ENCODE data around the gene SLC25A6. TPM values are rescaled to one million over a fixed set of nuclear protein-coding genes. Genes with fewer than 3 reads are reported as not detected.

SLC25A6 gene
- total RNA-seq, 1 experiment from 2014 or later = 553 TPM

DNA sequence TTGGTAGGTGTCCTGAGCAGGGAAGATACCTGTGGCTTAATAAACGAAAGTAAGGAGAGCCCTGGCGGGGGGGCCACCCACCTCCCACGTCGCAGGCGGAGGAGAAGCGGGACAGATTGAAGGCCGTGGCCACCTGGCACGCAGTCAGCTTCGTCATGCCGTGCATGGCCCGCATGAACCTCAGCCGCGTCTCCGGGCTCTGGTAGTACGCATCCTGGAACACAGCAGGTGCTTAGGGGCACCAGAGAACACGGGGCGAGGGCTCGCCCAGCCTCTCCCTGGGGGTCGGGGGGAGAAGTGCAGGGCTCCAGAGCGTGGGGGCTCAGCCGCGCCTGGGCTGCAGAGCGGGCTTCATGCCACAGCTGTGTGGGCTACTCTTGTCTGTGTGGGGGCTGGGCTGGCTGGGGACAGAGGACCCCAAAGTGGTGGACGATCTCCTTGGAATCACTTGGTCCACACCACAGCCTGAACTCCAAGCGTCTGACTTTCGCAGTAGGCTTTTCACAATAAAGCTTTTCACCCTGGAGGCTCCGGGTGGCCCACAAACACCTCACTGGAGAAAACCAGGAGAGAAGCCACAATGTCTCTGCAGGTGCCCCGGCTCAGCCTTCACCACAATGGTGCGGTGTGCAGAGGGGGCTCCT, 27.1 kb upstream of the SLC25A6 start:
- peaks cover 5% of the 10 kb centered on the region for H3K27me3 Mint-ChIP-seq (ENCODE audit: low read depth)
- no peak overlapping the region; the same call in 1 of the 2 replicates for H3K14ac ChIP-seq (ENCODE audit: insufficient read depth, low read length)
- H3K79me1 ChIP-seq (ENCODE audit: insufficient read depth, low read depth, low read length, poor library complexity, severe bottlenecking) = no peaks in the 10 kb centered on the region
- H3K27ac ChIP-seq (ENCODE audit: insufficient read length, low read depth, low read length) = no peak overlapping the region
- DNase-seq = no peak
- peaks cover 46 to 55% (median 49%) of the 10 kb centered on the region in 3 experiments for H3K36me3 Mint-ChIP-seq (ENCODE audit: insufficient read depth in 1 of 3, low read depth in 3 of 3)
- H2BK120ac ChIP-seq (ENCODE audit: low read depth, low read length, poor library complexity, severe bottlenecking) = no peak overlapping the region
- H4K91ac ChIP-seq (ENCODE audit: insufficient read length, low read depth, low read length) = no peak overlapping the region
- no peak overlapping the region for H2AFZ ChIP-seq (ENCODE audit: low read length)
- no peak overlapping the region for H3K23ac ChIP-seq (ENCODE audit: insufficient read length, low read depth, low read length)
- no peak overlapping the region for H3K4me3 Mint-ChIP-seq
- H2AK5ac ChIP-seq (ENCODE audit: insufficient read length, low read length) = no peak overlapping the region
- H3K4me1 ChIP-seq (ENCODE audit: insufficient read depth, low read length) = no peaks in the 10 kb centered on the region
- H3K4ac ChIP-seq (ENCODE audit: low read depth, low read length) = no peak overlapping the region
- H3K56ac ChIP-seq (ENCODE audit: insufficient read length, low read depth, low read length) = no peak overlapping the region
- WGBS (ENCODE audit: extremely low coverage, insufficient read length, low lambda C conversion rate) = no CpG with 5 or more reads among the region's 29 CpGs
- H2BK20ac ChIP-seq (ENCODE audit: low read depth, low read length, poor library complexity, severe bottlenecking) = no peak overlapping the region
- no peak overlapping the region for H3K18ac ChIP-seq (ENCODE audit: insufficient read length, low read depth, low read length)
- no peaks in the 10 kb centered on the region for H3K27me3 ChIP-seq (ENCODE audit: insufficient read depth, low read length)
- H3K4me2 ChIP-seq (ENCODE audit: insufficient read depth, insufficient read length, low read length) = no peak overlapping the region
- H3K9me3 Mint-ChIP-seq = peaks cover 23 to 26% of the 10 kb centered on the region in 2 experiments
- no peak overlapping the region for H2BK12ac ChIP-seq (ENCODE audit: insufficient read length, low read depth, low read length)
- no peak overlapping the region for H4K8ac ChIP-seq (replicated peaks; ENCODE audit: insufficient read length, low read depth, low read length)
- no peak overlapping the region for H4K5ac ChIP-seq (ENCODE audit: insufficient read length, low read depth, low read length)
- no peak overlapping the region for H3K27ac Mint-ChIP-seq
- H2BK15ac ChIP-seq (ENCODE audit: low read depth, low read length) = no peak overlapping the region
- H3K9ac ChIP-seq (ENCODE audit: extremely low read depth, insufficient read length, low read length) = no peak overlapping the region
- no peak overlapping the region for H3T11ph ChIP-seq (ENCODE audit: low read length)
- H4K20me1 ChIP-seq (ENCODE audit: control insufficient read depth, insufficient read depth, insufficient read length) = no peaks in the 10 kb centered on the region
- peaks cover 26% of the 10 kb centered on the region for H3K9me3 ChIP-seq (ENCODE audit: control insufficient read depth, low read depth, low read length)
- TF ChIP-seq, protein P1, sequence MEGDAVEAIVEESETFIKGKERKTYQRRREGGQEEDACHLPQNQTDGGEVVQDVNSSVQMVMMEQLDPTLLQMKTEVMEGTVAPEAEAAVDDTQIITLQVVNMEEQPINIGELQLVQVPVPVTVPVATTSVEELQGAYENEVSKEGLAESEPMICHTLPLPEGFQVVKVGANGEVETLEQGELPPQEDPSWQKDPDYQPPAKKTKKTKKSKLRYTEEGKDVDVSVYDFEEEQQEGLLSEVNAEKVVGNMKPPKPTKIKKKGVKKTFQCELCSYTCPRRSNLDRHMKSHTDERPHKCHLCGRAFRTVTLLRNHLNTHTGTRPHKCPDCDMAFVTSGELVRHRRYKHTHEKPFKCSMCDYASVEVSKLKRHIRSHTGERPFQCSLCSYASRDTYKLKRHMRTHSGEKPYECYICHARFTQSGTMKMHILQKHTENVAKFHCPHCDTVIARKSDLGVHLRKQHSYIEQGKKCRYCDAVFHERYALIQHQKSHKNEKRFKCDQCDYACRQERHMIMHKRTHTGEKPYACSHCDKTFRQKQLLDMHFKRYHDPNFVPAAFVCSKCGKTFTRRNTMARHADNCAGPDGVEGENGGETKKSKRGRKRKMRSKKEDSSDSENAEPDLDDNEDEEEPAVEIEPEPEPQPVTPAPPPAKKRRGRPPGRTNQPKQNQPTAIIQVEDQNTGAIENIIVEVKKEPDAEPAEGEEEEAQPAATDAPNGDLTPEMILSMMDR (conservative IDR thresholded peaks at IDR 0.05) = no peak
- H2BK5ac ChIP-seq (ENCODE audit: insufficient read length, low read length) = no peak overlapping the region
- no peaks in the 10 kb centered on the region for H3K79me2 ChIP-seq (ENCODE audit: insufficient read depth, low read length)
- peaks cover 9 to 12% of the 10 kb centered on the region in 2 experiments for H3K4me1 Mint-ChIP-seq
- H3K23me2 ChIP-seq (ENCODE audit: insufficient read length, low read depth, low read length, poor library complexity, severe bottlenecking) = no peaks in the 10 kb centered on the region

Data from H9 (cell line).